GM12873 (cell line): ENCODE measurements around the gene RCC2.

ENCODE experiments used
- TF ChIP-seq, protein P1 (sequence below): IDR thresholded peaks from 2 replicates; pipeline ENCODE4 v1.5.1; 2012; ENCODE audit warnings: low read depth, mild to moderate bottlenecking, moderate library complexity, low read length, control low read depth; ENCODE audit not compliant: insufficient read depth; ENCODE audit errors: missing control alignments

Gene RCC2

DNA sequence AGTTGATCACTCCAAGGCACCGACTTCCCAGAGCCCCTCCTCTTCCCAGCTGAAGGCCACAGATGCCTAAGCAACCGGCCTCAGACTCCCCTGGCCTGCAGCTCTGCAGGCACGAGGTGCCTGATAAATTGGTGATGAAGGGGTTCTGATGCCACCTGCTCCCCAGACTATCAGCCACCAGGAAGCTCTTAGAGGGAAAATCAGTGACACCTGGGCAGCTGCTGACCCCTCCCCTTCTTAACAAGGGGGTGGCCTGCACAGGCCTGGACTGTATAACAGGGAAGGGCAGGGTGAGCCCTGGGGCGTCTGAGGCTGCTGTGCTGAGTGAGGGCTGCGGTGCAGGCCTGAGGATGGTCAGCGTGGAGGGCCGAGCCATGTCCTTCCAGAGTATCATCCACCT, 67.6 kb downstream of the RCC2 start, which contains the start of gene PADI6:
Gene PADI6 (plus strand): TSS at position 301 of the 400 bp plus-strand sequence. CDS start 50 bp downstream, at position 351.
- TF ChIP-seq, protein P1, sequence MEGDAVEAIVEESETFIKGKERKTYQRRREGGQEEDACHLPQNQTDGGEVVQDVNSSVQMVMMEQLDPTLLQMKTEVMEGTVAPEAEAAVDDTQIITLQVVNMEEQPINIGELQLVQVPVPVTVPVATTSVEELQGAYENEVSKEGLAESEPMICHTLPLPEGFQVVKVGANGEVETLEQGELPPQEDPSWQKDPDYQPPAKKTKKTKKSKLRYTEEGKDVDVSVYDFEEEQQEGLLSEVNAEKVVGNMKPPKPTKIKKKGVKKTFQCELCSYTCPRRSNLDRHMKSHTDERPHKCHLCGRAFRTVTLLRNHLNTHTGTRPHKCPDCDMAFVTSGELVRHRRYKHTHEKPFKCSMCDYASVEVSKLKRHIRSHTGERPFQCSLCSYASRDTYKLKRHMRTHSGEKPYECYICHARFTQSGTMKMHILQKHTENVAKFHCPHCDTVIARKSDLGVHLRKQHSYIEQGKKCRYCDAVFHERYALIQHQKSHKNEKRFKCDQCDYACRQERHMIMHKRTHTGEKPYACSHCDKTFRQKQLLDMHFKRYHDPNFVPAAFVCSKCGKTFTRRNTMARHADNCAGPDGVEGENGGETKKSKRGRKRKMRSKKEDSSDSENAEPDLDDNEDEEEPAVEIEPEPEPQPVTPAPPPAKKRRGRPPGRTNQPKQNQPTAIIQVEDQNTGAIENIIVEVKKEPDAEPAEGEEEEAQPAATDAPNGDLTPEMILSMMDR, result no peak

DNA sequence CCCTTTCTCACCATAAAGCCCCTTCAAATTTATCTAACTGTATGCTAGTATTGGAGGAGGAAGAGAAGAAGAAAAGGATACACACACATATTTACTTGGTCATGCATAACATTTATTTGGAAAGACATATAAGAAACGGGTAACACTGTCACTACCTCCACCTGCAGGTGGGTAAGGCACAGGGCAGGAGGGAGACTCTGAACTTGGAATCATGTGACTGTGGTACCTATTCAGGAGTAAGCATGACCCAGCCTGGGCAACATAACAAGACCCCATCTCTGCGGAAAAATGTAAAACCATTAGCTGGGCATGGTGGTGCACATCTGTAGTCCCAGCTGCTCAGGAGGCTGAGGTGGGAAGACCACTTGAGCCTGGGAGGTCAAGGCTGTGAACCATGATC, 68.9 kb downstream of the RCC2 start:
- TF ChIP-seq, protein P1, result peak; percentile 48

DNA sequence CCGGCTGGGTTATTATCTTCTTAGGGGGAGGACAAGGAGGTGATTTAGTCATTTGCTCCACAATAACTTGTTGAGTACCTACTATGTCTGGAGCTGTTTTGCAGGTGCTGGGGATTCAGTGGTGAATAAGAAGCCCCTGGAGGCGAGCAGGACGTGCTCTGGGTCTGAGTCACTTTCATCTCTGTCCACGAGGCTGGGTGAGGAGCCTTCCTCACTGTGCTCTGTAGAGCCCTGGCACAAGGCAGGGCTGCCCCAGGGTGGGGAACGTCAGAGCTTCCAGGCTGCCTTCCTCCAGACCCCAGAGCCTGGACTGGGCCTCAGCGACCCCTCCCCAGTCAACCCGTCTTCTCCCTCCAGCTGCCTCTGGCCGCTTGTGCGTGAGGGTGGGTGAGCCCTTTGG, 70.0 kb downstream of the RCC2 start:
- TF ChIP-seq, protein P1, result no peak

DNA sequence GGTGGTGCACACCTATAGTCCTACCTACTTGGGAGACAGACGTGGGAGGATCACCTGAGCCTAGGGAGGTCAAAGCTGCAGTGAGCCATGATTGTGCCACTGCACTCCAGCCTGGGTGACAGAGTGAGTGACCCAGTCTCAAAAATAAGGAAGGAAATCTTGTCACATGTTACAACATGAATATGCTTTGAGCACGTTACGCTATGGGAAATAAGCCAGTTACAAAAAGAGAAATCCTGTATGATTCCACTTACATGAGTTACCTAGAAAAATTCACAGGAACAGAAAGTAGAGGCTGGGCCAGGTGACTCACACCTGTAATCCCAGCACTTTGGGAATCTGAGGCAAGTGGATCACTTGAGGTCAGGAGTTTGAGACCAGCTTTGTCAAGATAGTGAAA, 74.2 kb downstream of the RCC2 start:
- TF ChIP-seq, protein P1, result no peak

DNA sequence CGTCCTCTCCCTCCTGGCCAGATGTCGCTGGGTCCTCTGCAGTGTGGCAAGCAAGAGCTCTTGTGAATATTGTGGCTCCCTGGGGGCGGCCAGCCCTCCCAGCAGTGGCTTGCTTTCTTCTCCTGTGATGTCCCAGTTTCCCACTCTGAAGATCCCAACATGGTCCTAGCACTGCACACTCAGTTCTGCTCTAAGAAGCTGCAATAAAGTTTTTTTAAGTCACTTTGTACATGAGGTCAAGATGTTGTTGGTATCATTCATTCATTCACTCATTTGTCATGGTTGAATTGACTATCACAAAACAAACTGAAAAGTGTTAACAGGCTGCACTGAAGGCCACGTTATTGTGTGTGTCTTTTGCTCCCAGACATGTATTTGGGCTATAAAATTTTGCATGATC, 75.7 kb downstream of the RCC2 start:
- TF ChIP-seq, protein P1, result no peak

DNA sequence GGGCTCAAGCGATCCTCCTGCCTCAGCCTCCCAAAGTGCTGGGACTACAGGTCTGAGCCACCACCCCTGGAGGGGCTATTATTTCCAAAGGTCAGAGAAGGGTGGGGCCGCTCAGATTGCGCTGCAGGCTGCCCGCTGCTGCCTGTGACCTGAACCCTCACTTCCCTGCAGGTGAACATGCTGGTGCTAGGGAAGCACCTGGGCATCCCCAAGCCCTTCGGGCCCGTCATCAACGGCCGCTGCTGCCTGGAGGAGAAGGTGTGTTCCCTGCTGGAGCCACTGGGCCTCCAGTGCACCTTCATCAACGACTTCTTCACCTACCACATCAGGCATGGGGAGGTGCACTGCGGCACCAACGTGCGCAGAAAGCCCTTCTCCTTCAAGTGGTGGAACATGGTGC, 76.1 kb downstream of the RCC2 start:
- TF ChIP-seq, protein P1, result no peak

DNA sequence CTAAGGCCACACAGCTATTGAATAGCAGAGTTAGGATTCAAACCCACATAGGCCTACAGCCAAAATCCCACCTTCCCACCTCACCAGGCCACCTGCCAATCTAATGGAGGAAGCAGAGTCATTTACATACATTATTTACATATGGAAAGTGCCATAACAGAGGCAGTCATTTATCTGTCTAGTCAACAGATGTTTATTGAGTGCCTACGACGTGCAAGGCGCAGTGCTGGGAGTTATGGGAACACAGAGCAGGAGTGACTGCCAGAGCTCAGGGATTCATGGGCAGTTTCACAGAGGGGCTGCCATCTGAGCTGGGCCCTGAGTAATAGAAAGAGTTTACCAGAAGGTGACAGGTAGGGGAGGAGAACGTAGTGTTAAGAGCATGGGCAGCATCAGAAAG, 77.8 kb downstream of the RCC2 start:
- TF ChIP-seq, protein P1, result no peak
